ENCODE results near the gene CPED1.

DNA sequence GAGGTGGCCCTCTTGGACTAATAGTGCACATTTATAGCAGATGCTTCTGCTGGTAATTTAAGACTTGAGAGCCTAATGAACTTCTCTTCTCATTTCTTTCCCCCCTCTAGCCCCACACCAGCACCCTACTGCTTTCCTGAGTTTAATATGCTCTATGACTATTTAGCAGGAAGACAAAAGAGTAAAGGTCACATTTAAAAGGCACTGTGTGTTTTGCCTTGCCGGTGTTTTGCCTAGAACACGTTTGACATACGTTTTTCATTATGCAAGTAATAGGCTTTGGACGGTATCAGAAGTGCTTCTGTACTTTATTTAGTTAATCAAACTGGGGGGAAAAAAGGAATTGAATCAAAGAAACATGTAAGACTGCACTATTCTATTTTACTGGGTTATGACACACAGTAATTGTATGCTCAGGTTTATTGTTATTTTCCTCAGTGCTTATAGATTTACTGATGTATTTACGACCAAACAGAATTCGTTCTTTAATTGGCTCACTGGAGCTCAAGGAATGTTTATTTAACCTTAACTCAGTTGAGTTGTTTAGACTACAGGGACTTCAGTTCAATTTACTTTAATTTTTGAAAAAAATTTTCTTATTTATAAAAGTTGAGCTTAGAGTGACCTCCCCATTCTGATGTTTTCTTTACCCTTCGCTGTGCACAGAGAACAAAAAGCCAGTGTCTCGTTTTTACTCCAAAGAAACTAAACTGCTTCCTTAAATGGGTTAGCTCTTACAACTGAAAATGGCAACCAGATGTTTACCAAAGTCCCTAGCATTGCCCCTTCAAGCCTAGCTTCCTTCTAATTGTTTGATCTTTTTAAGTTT, 35.4 kb downstream of the CPED1 start:
- TF ChIP-seq POLR2AphosphoS5 (IDR thresholded peaks at IDR 0.05) (no peak), CTCF (IDR thresholded peaks at IDR 0.05) (no peak), POLR2A (IDR thresholded peaks at IDR 0.05) (no peak)
